GM18502 (cell line): ENCODE results near the gene MAP9.
A peak's percentile ranks its signal among the peaks of the same experiment; 100 is the strongest.
"Not testable (repeated sequence)": the region's sequence is repeated elsewhere in the genome, so short reads cannot be mapped to it uniquely, and the experiment has no call there.

Experiments
- ATAC-seq: cut with Tn5 transposase; IDR thresholded peaks from one replicate; pipeline ENCODE4 v1.9.1; 2021; ENCODE audit warnings: mild to moderate bottlenecking; ENCODE audit not compliant: unreplicated experiment, poor library complexity

The MAP9 gene

DNA sequence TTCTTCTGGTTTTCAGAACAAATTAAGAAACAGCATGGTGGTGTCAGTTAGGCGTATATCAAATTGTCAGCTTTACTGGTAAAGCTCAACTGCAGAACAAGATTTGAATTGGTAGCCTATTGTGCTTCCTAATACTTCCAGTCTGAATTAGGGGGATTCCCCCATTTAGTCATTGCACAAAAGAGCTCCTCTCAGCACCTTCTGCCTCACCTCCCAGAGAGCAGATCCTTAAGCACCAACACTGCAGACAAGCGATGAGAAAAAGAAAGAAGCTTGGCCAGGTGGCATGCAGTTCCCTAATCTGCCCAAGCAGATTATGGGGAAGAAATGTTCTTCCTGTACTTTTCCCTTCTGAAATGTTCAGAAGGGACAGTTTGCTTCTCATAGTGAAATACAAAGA lies 9.2 kb downstream of the MAP9 start:
- ATAC-seq, result peak; percentile 66

DNA sequence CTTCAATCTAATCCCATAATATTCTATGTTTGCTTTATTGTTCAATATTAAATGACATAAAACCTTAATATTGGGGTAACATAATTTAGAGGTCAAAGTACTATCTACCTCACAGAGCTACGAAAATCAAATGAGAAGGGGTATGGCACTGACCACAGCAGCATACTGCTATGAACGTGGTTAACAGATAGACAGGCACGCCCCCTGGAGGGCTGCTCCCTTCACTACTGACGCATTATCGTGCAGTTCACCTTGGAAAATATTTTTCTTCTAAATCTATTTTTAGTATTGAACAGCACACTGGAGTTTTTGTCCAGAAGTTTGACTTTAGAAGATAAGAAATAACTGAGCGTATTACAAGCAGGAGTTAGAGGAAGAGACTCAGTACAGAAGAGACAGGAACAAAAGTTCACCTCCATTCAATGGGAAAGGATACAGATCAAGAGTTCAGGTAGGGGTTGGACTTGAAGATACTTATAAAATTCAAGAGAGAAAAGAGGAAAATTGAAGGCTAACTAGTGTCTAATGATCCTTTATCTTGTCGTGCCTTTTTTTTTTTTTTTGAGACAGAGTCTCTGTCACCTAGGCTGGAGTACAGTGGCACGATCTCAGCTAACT lies 22.7 kb downstream of the MAP9 start:
- peak; percentile 99 for ATAC-seq

DNA sequence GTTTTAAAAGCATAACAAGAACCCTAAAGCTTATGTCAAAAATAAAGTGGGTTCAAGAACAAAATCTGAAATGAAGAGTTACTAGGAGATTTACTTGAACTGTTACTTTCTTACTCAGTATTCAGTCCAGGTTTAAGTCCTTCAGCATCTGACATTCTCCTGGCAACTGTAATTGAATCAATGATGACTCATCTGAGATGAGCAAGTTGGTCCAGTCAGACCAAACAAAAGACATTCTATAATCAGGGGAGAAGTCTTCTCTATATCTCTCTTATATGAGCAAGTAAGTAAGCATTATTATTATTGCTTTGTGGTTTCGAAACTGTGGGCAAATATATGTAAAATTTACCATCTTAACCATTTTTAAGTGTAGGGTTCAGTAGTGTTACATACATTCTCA lies 34.6 kb downstream of the MAP9 start:
- ATAC-seq, result no peak

DNA sequence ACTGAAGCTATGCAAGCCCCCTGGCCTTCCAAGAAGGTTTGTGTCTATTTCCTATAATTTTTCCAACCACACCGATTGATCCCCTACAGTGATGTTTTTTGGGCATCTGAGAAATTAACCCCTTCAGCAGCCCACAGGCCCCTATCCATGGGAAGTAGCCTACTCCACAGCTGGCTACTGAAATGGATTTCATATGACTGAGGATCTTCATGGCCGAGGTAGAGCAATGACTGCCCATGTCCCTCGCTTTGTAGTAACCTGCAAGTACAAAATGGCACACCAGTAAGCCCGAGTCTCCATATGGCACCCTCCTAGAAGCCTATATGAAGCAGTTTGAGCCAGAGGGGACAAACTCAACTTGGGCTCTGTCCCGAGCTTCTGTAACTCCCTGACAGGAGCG lies 36.8 kb downstream of the MAP9 start:
- ATAC-seq, result no peak

DNA sequence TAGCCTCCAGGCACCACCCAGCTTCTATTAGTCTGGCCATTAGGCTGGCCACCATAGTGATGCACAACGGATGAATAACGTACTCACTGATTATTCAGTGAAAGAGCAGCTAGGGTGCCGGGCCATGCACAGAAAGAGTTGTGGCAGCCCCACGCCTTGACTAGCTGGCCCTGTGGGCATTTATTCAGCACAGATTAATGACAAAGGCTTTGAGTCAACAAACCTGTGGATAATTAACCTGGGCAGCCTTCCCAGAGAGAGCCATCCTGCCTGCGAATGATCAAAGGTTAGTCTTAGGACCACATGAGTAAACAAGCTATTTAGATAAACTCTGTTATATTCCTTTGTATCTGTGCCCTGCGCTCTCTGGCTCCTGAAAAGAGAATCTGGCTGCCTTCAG lies 37.2 kb downstream of the MAP9 start:
- no peak for ATAC-seq

DNA sequence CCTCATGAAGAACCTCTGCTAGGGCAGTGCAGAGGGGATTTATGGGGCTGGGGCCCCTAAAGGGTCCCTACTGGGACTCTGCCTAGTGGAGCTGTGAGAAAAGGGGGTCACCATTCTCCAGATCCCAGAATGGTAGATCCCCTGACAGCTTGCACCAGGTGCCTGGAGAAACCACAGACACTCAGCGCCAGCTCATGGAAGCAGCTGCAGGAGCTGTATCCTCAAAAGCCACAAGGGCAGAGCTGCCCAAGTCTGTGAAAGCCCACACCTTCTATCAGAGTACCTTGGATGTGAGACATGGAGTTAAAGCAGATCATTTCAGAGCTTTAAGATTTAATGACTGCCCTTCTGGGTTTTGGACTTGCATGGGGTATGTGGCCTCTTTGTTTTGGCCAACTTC lies 38.6 kb downstream of the MAP9 start:
- ATAC-seq, result no peak

DNA sequence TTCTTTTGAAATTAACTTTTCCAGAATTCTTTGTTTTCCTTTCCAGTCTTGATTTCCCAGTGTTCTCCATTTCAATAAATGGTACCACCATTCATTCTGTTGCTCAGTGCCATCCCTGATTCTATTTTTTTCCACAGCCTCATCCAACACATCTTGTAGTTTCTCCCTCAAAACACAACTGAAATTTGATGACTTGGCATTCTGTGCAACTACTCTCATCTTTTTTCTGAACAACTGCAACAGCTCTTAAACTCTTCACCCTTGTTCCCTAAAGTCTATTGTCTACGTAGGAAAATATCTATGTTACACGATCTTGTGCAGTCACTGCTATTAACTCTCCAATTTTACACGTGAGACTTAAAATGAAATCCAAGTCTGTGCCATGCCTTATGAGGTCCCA lies 40.5 kb downstream of the MAP9 start:
- no peak for ATAC-seq

DNA sequence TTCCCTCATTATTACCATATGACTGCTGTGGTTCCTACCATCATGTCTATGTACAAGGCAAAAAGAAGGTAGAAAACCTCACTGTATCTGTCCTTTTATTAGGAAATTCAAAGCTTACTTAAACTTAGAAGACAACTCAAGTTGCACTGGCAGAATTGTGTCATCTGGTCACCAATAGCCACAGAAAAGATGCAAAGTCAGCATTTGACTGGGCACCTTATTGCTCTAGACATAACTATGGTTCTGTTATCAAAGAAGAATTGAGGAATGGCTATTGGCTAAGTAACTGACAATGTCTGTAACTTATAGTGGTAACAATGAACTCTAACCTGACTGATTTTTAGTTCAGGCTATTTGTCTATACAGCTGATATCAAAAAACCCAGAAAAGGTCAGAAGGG lies 45.3 kb downstream of the MAP9 start:
- no peak for ATAC-seq

DNA sequence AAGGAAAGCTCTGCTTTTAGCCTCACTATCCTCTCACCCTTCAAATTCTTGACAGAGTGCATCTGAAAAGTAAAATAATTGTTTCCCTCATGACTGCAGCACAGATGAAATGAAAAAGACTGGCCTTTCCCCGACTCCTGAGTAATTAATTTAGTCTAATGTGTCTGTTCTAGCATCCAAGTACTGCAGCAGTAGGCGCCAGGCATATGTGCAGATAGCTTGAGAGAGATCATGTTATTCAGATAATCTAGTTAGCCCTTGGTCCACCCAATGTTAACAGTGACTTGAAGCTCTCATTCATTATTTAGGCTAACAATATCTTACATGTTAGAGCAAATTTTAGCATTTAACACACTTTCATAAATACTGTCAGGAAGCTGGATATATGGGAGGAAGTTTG lies 54.0 kb downstream of the MAP9 start:
- ATAC-seq, result no peak

DNA sequence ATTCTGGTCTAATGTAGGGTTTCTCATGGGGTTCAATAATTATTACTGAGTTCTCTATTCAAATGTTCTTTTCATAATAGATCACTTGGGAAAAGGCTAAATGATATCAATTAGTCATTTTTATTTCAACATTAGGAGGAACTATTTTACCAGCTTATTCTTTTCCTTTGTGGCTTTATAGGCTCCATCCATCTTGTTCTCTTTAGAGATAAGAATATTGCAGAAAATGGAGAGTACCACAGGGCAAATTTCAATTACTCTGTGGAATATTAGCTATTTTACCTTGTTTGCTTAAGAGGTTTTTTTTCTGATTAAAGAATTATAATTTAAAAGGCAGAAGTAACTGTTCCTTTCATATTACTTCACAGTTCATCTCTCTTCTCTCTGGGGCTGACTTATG lies 55.8 kb downstream of the MAP9 start:
- ATAC-seq, result no peak

DNA sequence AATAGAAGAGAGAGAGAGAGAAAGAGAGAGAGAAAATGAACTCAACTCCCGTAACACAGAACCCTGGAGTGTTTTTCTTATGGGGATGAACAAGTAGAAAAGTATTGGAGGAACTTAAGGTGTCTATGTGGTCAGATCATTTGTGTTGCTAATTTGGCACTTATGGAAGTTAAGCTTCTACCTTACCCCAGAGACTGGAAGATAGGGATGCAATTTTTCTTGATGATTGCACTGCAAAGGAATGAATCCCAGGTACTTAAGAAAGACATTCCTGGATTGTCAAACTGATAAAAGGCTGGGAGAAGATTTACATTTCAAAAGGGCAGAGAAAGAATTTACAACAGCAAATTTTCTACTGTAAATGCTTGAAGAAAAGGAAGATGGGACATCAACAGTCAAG lies 57.2 kb downstream of the MAP9 start:
- ATAC-seq, result no peak

DNA sequence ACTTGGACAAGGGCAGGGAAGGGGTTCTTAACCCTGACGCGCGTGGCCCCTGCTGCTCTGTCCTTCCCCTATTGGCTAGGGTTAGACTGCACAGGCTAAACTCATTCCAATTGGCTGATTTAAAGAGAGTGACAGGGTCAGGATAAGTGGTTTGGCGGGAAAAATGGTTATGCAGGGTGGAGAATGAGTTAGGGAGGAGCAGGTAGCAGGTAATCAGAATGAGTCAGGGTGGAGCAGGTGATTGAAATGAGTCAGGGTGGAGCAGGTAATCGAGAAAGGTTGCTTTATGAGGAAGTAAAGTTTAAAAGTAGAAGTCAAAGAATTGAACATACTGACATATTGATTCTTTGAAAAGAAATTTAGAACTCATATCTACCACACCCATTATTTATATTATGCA lies 64.7 kb downstream of the MAP9 start:
- ATAC-seq, result not testable (repeated sequence)

DNA sequence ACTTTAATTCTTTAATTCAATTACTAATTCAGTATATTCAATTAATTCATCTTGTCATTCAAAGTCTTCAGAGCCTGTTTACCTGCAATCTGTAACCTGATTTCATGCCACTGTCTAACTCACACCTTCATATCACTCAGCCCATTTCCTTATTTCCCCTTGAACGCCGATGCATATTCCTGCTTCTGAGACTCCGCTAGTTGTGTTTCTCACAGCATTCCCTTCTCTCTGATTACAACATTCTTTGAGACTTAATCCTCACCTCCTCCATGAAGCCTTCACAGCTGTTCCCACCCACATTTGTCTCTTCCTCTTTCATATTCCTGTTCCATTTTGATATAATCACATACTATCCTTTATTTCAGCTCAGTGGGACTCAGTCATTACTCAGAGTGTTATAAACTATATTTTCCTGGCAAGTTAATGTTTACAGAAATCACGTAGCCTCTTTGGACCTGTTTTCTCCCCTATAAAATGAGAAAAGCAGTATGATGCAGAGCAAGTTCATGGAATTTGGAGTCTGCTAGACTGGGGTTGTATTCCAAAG lies 69.0 kb downstream of the MAP9 start:
- ATAC-seq, result no peak

DNA sequence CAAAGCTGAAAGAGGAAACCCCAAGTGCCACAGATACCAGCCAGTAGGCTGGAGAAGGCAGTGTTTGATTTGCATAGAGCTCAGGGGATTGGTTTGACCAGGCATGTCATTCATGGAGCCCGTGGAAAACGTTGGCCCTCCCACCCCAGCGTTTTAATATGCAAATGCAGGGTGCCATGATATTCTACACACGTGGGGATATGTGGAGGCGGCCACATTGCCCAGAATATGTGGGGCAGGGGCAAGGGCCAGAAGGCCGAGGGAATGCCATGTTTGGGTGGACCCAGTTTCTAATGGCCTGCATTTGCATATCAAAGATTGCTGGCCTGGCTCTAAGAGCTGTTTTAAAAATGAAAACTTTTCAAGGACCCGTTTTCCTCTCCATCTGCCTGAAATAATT lies 71.1 kb downstream of the MAP9 start:
- no peak for ATAC-seq

DNA sequence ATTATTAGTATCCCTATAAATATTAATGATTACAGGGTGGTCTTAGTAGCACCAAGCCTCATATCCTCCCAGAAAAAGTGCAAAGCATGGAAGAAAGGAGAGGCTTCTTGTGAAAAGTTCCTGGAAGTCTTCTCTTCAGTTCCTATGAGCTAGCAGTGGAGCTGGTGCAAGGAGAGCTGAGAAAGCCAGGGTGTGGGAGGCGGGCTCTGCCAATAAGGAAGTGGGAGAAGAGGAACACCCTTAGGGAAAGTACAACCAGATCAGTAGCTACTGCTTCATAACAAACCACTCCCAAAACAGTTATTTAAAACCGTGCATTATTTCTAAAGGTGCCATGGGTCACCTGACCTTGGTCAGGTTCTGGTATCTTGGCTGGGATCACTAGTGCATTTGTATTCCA lies 72.4 kb downstream of the MAP9 start:
- ATAC-seq, result no peak

DNA sequence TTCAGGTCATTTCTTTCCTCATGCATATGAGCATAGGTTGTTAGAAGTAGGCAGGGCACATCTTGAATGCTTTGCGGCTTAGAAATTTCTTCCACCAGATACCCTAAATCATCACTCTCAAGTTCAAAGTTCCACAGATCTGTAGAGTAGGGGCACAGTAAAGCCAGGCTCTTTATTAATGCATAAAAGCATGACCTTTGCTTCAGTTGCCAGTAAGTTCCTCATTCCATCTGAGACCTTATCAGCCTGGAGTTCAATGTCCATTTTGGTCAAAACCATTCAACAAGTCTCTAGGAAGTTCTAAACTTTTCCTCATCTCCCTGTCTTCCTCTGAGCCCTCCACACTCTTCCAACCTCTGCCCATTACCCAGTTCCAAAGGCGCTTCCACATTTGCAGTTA lies 77.7 kb downstream of the MAP9 start:
- ATAC-seq, result no peak
